GM18517 (cell line): Measurements from ENCODE around the gene C9orf153.
"Not testable (repeated sequence)": the region's sequence is repeated elsewhere in the genome, so short reads cannot be mapped to it uniquely, and the experiment has no call there.

Source experiments
- ATAC-seq: cut with Tn5 transposase; IDR thresholded peaks from one replicate; pipeline ENCODE4 v1.9.1; 2021; ENCODE audit warnings: mild to moderate bottlenecking, moderate library complexity; ENCODE audit not compliant: unreplicated experiment

C9orf153 gene

DNA sequence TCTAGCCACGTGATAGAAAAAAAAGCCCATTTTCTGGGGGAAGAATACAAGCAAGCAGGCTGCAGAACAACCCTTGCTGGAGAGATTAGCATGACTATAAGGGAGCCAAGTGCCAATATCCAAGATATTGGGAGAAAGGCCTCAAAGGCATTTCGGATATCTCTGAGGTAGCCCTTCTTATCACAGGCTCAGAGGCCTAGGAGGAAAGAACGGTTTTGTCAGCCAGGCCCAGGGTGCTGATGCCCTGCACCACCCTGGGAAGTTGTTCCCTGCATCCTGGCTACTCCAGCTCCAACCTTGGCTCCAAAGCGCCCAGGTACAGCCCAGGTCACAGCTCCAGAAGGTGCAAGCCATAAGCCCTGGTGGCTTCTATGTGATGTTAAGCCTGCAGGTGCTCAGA is 66.4 kb downstream of the C9orf153 start:
- ATAC-seq = no peak

DNA sequence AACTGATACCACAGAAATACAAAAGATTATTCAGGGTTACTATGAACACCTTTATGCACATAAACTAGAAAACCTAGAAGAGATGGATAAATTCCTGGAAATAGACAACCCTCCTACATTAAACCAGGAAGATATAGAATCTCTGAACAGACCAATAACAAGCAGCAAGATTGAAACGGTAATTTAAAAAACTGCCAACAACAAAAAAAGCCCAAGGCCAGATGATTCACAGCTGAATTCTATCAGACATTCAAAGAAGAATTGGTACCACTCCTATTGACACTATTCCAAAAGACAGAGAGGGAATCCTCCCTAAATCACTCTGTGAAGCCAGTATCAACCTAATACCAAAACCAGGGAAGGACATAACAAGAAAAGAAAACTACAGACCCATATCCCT is 68.8 kb downstream of the C9orf153 start:
- not testable (repeated sequence) for ATAC-seq

DNA sequence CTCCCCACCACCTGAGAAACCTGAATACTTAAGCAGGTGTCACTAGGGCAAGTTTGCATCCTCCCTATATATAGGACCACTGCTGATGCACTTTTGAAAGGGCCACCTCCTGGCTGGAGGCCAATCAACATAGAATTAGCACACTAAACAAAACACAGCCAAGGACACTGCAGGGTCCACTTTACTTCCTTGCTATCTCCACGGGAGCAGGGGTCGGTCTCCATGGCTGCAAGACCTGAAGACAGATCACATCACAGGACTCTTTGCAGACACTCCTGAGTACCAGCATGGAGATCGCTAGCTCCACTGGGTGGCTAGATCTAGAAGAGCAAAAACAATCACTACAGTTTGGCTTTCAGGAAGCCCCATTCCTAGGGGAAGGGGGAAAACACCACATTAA is 72.3 kb downstream of the C9orf153 start:
- ATAC-seq = no peak

DNA sequence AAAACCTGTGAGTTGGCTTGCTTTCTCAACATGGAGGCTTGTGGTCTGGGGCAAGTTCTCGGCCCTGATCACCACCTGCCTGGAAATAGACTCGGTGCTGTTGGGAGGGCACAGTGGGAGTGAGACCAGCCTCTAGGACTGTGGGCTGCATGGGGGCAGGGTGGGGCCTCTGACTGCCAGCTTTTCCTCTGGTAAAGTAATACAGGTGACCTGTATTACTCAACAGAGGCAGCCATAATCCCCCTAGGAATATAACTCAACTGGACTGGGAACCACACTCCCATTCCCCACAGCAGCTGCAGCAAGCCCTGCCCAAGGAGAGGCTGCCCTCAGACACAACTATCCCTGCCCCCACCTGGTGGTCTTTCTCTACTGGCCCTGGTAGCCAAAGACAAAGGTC is 72.8 kb downstream of the C9orf153 start:
- ATAC-seq = no peak

DNA sequence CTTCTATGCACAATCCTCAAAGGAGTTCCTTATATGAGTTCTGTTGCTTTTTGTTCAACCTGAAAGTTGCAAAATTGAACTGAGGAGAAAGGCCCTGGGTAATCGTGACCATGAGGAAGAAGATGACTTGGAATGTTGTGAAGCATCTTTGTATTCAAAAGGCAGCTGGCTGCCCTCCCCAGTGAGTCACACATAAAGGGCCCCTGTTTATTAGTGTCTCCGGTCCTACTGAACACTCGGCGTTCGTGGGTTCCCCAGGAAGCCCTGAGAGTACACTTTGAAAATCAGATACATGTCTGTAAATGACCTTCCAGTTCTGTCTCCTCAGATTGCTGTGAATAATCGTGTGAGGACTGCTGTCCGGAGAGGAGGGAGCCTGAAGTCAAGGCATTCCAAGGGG is 73.6 kb downstream of the C9orf153 start:
- no peak for ATAC-seq

DNA sequence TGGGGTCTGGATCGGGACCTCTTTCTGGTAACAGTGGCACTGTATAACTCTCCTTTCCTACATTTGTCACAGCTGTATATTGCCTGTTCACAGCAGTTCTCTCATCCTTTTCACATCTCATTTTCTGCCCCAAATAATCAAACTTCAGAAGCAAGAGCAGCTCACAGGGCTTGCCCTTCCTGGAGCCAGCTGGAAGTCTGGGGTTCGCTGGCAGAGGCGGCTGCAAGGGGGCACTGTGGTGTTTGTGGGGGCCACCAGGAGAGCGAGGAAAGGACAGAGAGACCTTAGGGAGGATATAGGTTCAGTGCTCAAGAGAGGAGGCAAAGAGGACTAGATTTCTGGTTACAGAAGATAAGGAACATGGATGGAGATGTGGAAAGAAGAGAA is 75.3 kb downstream of the C9orf153 start:
- ATAC-seq = no peak

DNA sequence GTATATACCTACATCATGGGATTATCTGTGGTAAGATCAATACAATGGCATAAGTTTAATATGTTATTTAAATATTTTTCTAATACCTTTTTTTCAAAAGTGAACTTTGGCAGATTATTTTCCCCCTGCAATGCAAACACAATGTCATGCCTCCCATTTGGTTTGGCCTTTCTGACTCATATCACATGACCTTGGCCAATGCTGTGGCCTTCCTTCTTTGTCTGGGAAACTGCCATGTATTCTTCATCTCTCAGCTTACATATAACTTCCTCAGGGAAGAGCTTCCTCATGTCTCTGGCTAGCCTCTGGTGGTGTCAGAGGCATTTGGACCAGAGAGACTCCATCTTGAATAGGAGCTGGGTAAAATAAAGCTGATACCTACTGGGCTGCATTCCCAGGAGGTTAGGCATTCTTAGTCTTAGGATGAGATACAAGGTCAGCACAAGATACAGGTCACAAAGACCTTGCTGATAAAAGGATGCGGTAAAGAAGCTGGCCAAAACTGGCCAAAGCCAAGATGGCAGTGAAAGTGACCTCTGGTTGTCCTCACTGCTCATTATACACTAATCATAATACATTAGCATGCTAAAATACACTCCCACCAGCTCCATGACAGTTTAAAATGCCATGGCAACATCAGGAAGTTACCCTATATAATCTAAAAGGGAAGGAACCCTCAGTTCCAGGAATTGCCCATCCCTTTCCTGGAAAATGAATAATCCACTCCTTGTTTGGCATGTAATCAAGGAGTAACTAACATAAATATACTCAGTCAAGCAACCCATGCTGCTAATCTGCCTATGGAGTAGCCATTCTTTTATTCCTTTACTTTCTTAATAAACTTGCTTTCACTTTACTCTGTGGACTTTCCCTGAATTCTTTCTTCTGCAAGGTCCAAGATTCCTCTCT is 76.0 kb downstream of the C9orf153 start:
- ATAC-seq = no peak

DNA sequence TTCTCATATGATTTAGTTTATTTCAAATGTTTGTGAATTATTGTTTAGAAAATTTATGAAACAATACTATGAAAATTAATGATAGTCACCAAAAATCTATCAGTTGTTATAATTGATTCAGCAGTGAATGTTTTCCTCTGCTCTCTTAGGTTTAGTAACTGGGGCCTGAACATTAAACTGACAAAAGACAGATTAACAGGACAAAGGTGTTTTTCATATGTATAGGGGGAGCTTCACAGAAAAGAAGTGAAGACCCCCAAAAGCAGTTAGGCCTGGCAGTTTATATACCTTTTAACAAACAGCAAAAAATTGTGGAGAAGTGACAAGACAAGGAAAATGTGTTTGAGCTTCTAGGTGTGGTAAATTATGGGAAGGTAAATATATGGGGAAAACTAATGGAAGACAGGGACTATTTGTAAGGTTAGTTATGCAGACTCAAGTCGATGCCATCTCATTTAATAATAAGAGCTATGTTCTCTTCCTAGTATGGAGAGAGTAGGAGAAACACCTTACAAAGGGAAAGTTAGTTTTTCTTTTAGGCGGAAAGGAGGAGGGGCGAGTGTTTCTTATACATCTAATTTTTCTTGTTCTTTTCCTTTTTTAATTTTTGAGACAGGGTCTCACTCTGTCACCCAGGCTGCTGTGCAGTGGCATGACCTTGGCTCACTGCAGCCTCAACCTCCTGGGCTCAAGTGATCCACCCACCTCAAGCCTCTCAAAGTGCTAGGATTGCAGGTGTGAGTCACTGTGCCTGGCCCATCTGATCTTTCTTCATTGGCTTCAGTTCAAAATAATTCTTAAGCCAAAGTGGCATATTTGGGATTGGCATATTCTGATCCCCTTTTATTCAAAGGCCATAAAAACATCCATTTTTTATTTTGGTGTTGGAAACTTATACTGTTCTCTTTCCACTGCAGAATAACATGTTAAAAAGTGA is 77.8 kb downstream of the C9orf153 start:
- ATAC-seq = no peak

DNA sequence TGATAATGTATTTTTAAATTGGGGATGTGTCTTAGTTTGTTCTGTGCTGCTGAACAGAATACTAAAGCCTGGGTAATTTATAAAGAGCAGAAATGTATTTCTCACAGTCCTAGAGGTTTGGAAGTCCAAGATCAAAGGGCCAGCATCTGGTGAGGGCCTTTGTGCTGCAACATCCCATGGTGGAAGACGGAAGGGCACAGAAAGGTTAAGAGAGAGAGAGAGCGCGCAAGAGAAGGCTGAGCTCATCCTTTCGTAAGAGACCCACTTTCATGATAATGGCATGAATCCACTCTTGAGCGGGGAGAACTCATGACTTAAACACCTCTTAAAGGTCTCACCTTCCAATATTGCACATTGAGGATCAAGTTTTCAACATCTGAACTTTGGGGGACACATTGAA is 81.0 kb downstream of the C9orf153 start:
- ATAC-seq = no peak

DNA sequence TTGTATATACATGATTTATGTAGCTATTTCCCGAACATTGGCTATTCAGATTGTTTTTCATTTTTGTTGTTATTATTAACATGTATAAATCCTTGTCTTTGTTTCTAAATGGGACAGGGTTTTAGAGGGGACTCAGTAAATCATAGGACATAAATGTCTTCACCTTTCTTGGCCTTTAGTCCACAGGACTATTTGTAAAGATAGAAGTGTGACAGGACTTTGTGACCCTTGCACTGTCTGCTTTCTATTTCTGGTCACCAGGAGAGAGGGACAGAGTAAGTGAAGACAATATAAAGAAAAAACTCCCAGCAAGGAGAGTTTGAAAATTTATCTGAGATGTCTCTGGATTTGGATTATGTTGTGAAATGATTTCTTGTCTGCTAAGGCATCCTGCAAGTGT is 81.5 kb downstream of the C9orf153 start:
- no peak for ATAC-seq

DNA sequence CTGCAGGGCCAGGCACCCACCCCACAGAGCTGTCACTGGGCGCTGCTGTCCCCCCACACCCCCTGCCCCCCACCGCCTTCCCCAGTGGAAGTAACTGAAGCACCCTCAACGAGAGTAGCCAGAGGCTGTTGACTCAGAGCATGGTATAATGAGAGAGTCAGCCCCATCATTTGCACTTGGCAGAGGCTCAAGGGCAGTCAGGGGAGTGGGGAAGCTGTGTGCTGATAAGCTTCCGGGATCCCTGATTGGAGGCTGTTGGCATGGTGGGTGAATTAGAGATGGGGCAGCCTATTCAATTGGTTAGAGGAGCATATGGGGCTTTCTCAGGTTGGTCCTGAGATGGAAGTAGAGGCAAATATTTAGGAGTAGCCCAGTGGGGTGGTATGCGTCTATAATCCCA is 83.0 kb downstream of the C9orf153 start:
- ATAC-seq = no peak

DNA sequence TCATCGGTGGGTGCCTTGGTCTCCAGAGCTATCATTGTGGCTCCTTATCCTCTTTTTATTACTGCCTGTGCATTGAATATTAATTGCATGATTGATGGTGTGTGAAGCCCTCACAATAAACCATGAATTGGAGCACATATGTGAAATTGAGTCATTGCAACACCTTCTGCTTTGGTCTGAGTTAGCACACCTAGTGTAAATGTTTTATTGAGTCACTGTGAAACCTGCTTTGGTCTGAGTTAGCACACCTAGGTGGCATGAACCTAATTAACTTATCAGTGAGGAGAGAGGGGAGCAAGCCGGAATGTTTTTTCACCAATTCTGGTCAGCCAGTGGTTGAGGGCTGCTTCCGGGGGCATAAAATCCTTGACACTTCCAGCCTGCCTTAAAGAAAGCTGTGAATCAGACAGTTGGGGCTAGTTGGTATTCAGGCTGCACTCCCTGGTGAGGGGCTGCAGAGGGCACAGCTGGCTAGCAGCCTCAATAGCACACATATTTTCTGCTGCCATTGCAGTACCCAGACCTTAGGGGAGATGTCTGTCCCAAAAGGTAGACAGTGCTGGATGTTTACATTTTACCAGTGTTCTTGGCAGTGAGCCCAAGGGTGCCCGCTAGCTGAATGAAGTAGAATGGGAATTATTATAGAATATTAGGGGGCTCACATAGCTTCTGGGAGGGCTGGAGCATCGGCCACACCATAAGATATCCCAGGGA is 83.6 kb downstream of the C9orf153 start:
- ATAC-seq = no peak

DNA sequence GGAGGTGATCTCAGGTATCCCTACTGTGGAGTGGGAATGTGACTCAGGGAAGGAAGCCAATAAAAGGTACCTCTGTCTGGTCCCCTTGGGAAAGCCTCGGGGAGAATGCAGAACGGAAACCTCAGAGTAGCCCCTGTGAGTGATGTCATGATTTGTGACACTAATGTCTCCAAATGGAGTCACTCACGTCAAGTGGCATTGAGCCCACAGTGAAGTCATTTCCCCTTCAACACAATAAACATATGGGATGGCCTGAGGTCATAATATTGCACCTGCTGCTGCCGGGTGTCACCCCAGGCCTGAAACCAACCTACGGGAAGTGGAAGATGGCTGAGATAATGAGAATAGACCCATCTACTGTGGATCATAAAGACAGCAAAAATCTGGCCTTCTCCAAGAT is 84.2 kb downstream of the C9orf153 start:
- no peak for ATAC-seq
